Measurements from ENCODE around the gene LSAMP. TPM values are rescaled to one million over a fixed set of nuclear protein-coding genes. Genes with fewer than 3 reads are reported as not detected.

Gene LSAMP
- total and polyA plus RNA-seq, 2 donors: 7.9 to 24.0 TPM

GRCh38 chr3:116037954-116038911, 407.1 kb downstream of the LSAMP start:
- Histone ChIP-seq H3K36me3 (ENCODE audit: insufficient read depth) (no peaks in the 10 kb centered on the region), H3K27ac (ENCODE audit: low read depth) (no peak overlapping the region), H3K4me1 (ENCODE audit: insufficient read depth) (no peaks in the 10 kb centered on the region), H3K4me3 (ENCODE audit: low read depth, low read length) (no peak overlapping the region)
- WGBS: 83% methylated on average over 5 of the region's 5 CpGs
- DNase-seq (ENCODE audit: extremely low spot score): no peak

- WGBS: 63% methylated on average over 3 of the region's 3 CpGs
- Histone ChIP-seq H3K27ac (ENCODE audit: low read depth) (no peak overlapping the region), H3K4me3 (ENCODE audit: low read depth, low read length) (no peak overlapping the region), H3K36me3 (ENCODE audit: insufficient read depth) (no peaks in the 10 kb centered on the region), H3K4me1 (ENCODE audit: insufficient read depth) (no peaks in the 10 kb centered on the region)
- no peak for DNase-seq (ENCODE audit: extremely low spot score)
Measured at GRCh38 chr3:116035429-116035828, 409.9 kb downstream of the LSAMP start.

GRCh38 chr3:116034794-116035193, 410.5 kb downstream of the LSAMP start:
- no peak overlapping the region for H3K4me3 ChIP-seq (ENCODE audit: low read depth, low read length)
- no peak for DNase-seq (ENCODE audit: extremely low spot score)
- 40% methylated on average over 1 of the region's 1 CpG for WGBS
- H3K4me1 ChIP-seq (ENCODE audit: insufficient read depth): no peaks in the 10 kb centered on the region
- H3K36me3 ChIP-seq (ENCODE audit: insufficient read depth): no peaks in the 10 kb centered on the region
- no peak overlapping the region for H3K27ac ChIP-seq (ENCODE audit: low read depth)

- 90% methylated on average over 2 of the region's 2 CpGs for WGBS
- Histone ChIP-seq H3K36me3 (ENCODE audit: insufficient read depth) (no peaks in the 10 kb centered on the region), H3K4me1 (ENCODE audit: insufficient read depth) (no peaks in the 10 kb centered on the region), H3K27ac (ENCODE audit: low read depth) (no peak overlapping the region), H3K4me3 (ENCODE audit: low read depth, low read length) (no peak overlapping the region)
- no peak for DNase-seq (ENCODE audit: extremely low spot score)
Measured at GRCh38 chr3:116034086-116034485, 411.2 kb downstream of the LSAMP start.

- WGBS: 94% methylated on average over 10 of the region's 10 CpGs
- Histone ChIP-seq H3K4me3 (ENCODE audit: low read depth, low read length) (no peak overlapping the region), H3K4me1 (ENCODE audit: insufficient read depth) (no peaks in the 10 kb centered on the region), H3K27ac (ENCODE audit: low read depth) (no peak overlapping the region), H3K36me3 (ENCODE audit: insufficient read depth) (no peaks in the 10 kb centered on the region)
- DNase-seq (ENCODE audit: extremely low spot score): no peak
Measured at GRCh38 chr3:116033516-116033915, 411.8 kb downstream of the LSAMP start.

GRCh38 chr3:116032176-116032575, 413.1 kb downstream of the LSAMP start:
- DNase-seq (ENCODE audit: extremely low spot score): no peak
- Histone ChIP-seq H3K4me1 (ENCODE audit: insufficient read depth) (no peaks in the 10 kb centered on the region), H3K27ac (ENCODE audit: low read depth) (no peak overlapping the region), H3K36me3 (ENCODE audit: insufficient read depth) (no peaks in the 10 kb centered on the region), H3K4me3 (ENCODE audit: low read depth, low read length) (no peak overlapping the region)
- 95% methylated on average over 1 of the region's 1 CpG for WGBS

- Histone ChIP-seq H3K4me3 (ENCODE audit: low read depth, low read length) (no peak overlapping the region), H3K27ac (ENCODE audit: low read depth) (no peak overlapping the region), H3K36me3 (ENCODE audit: insufficient read depth) (no peaks in the 10 kb centered on the region), H3K4me1 (ENCODE audit: insufficient read depth) (no peaks in the 10 kb centered on the region)
- WGBS: 94% methylated on average over 5 of the region's 5 CpGs
- DNase-seq (ENCODE audit: extremely low spot score): no peak
Measured at GRCh38 chr3:116030131-116030850, 415.0 kb downstream of the LSAMP start.

GRCh38 chr3:116029266-116029665, 416.0 kb downstream of the LSAMP start:
- H3K27ac ChIP-seq (ENCODE audit: low read depth): no peak overlapping the region
- WGBS: 84% methylated on average over 2 of the region's 2 CpGs
- H3K36me3 ChIP-seq (ENCODE audit: insufficient read depth): no peaks in the 10 kb centered on the region
- H3K4me3 ChIP-seq (ENCODE audit: low read depth, low read length): no peak overlapping the region
- DNase-seq (ENCODE audit: extremely low spot score): no peak
- no peaks in the 10 kb centered on the region for H3K4me1 ChIP-seq (ENCODE audit: insufficient read depth)

GRCh38 chr3:116028157-116028556, 417.1 kb downstream of the LSAMP start:
- Histone ChIP-seq H3K36me3 (ENCODE audit: insufficient read depth) (no peaks in the 10 kb centered on the region), H3K4me1 (ENCODE audit: insufficient read depth) (no peaks in the 10 kb centered on the region), H3K27ac (ENCODE audit: low read depth) (no peak overlapping the region), H3K4me3 (ENCODE audit: low read depth, low read length) (no peak overlapping the region)
- DNase-seq (ENCODE audit: extremely low spot score): no peak
- WGBS: 91% methylated on average over 1 of the region's 1 CpG

GRCh38 chr3:116020989-116021388, 424.3 kb downstream of the LSAMP start:
- H3K4me1 ChIP-seq (ENCODE audit: insufficient read depth): no peaks in the 10 kb centered on the region
- H3K27ac ChIP-seq (ENCODE audit: low read depth): no peak overlapping the region
- 75% methylated on average over 1 of the region's 1 CpG for WGBS
- no peak overlapping the region for H3K4me3 ChIP-seq (ENCODE audit: low read depth, low read length)
- DNase-seq (ENCODE audit: extremely low spot score): no peak
- H3K36me3 ChIP-seq (ENCODE audit: insufficient read depth): no peaks in the 10 kb centered on the region

GRCh38 chr3:116020495-116020894, 424.8 kb downstream of the LSAMP start:
- no peak for DNase-seq (ENCODE audit: extremely low spot score)
- Histone ChIP-seq H3K27ac (ENCODE audit: low read depth) (no peak overlapping the region), H3K4me3 (ENCODE audit: low read depth, low read length) (no peak overlapping the region), H3K36me3 (ENCODE audit: insufficient read depth) (no peaks in the 10 kb centered on the region), H3K4me1 (ENCODE audit: insufficient read depth) (no peaks in the 10 kb centered on the region)
- WGBS: 85% methylated on average over 4 of the region's 4 CpGs

- H3K27ac ChIP-seq (ENCODE audit: low read depth): no peak overlapping the region
- no peaks in the 10 kb centered on the region for H3K36me3 ChIP-seq (ENCODE audit: insufficient read depth)
- H3K4me3 ChIP-seq (ENCODE audit: low read depth, low read length): no peak overlapping the region
- WGBS: 94% methylated on average over 4 of the region's 4 CpGs
- no peaks in the 10 kb centered on the region for H3K4me1 ChIP-seq (ENCODE audit: insufficient read depth)
- no peak for DNase-seq (ENCODE audit: extremely low spot score)
Measured at GRCh38 chr3:116019254-116019763, 426.0 kb downstream of the LSAMP start.

GRCh38 chr3:116018646-116019045, 426.6 kb downstream of the LSAMP start:
- no peaks in the 10 kb centered on the region for H3K4me1 ChIP-seq (ENCODE audit: insufficient read depth)
- no peak overlapping the region for H3K4me3 ChIP-seq (ENCODE audit: low read depth, low read length)
- no peak for DNase-seq (ENCODE audit: extremely low spot score)
- no peak overlapping the region for H3K27ac ChIP-seq (ENCODE audit: low read depth)
- WGBS: 96% methylated on average over 1 of the region's 1 CpG
- H3K36me3 ChIP-seq (ENCODE audit: insufficient read depth): no peaks in the 10 kb centered on the region

- H3K4me3 ChIP-seq (ENCODE audit: low read depth, low read length): no peak overlapping the region
- H3K27ac ChIP-seq (ENCODE audit: low read depth): no peak overlapping the region
- no peak for DNase-seq (ENCODE audit: extremely low spot score)
- H3K36me3 ChIP-seq (ENCODE audit: insufficient read depth): no peaks in the 10 kb centered on the region
- 77% methylated on average over 2 of the region's 2 CpGs for WGBS
- no peaks in the 10 kb centered on the region for H3K4me1 ChIP-seq (ENCODE audit: insufficient read depth)
Measured at GRCh38 chr3:116015931-116016330, 429.4 kb downstream of the LSAMP start.
